NCI-H69 (cell line): ENCODE results near the gene PACC1.

Experiments used
- DNase-seq: peaks from one replicate; lab custom pipeline; 2025; lab: John Stamatoyannopoulos, UW

The PACC1 gene

DNA sequence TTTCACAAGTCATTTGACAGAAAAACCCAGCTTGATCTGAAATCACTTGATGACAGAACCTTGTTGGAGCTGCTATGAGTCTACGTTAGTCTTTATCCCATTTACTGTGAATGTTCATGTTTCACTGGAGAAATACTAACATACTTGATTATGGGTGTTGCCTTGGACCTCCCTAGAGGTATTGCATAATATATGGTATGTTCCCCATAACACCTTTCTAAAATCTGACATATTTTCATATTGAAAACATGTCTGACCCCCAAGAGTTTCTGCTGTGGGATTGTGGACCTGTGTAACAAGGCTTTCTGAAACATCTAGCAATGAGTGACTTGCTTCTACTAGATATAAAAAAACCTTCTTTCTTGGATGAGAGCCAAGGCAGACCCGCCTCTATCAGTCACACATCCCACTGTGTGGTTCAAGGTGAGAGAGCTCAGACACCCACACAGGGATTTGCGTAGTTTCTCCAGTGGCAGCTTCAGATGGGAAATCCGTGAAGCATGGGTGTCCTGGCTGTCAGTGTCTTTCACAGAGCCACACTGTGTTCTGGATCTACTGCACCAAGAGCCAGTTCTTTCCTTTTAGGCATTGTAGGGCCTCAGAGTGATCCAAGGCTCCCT is 22.6 kb upstream of the PACC1 start:
- peak; percentile 49 for DNase-seq

DNA sequence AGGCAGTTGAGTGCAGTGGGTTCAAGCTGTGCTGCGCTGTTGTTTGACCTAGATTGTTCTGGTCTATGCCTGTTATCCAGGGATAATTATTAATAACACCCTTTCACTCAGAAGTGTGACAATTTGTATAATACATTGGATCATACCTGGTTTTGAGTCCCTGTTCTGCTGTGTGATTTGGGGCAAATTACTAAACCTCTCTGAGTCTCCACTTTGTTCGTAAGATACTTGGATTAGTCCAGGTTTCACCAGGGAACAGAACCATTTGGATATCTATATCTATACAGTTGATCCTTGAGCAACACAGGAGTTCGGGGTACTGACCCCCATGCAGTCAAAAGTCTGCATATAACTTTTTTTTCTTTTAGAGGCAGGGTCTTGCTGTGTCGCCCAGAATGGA is 20.3 kb upstream of the PACC1 start:
- DNase-seq, result no peak

DNA sequence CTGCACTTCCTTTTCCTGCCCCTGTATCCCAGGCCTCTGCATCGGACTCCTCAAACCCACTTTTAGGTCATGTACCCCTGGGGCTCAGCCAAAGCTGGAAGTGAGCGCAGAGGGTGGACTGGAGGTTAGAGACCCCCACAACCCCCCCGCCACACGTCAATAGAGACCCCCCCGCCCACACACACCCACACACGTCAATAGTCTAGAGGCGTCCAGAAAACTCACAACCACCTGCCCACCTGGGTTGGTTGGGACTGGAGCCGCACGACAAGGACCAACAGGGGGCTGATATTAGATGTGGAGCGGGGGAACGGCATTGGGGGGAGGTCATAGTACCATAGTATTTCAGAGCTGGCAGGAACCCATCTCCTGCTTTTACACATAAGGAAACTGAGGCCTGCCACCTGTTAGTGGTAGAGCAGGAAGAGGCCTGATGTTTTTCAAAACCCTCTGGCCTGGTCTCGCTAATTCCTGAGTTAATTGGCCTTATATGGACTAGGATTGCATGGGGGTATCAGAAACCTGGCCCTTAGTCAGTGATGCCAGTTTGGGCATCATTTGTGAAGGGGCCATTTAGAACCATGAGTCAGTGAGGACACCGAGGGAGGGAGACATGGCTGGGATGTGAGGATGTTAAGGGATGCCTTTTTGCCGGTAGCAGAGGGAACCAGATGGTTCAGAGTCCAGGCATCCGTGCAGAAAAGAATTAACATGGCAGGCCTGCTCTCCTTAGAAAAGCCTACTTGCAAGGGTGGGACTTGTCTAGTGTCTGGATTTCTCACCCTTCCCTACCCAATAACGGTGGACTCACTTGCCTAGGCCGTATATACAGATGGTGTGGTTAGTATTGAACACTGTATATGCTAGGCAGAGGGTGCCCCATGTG is 19.1 kb upstream of the PACC1 start:
- peak; percentile 17 for DNase-seq

DNA sequence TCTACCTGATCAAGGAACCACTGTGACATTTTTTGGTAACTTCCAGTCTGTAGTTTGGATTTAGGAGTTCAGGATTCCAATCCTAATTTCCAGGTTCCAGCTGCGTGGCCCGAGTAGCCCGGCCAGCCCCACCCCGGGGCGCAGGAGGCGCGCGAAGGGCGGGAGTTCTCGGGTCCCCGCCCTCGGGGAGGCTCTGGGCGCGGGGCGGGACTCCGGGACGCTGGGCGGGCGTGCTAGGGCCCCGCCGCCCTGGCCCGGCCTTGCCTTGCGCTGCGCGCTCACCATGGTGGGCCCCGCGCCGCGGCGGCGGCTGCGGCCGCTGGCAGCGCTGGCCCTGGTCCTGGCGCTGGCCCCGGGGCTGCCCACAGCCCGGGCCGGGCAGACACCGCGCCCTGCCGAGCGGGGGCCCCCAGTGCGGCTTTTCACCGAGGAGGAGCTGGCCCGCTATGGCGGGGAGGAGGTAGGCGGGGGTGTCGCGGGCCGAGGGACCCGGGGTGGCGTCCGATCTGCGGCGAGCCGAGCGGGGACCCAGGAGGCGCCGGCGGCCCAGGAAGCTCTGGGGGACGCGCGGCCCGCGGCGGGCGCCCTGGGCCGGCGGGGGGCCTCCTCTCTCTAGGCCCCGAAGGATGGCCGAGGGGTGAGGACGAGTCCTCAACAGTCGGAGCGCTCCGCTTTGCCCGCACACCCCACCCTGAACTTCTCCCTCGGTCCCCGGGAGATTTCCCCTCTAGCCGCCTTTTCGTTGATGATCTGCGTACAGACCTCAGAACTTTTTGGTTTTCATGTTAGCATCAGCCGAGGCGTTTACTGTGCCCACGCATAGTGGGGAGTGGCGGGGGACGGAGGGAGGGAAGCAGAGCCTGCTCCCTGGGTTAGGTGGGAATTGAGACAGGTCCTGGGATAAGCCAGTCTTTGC is 18.2 kb upstream of the PACC1 start, which contains the start of gene NENF:
NENF (plus strand) TSS at position 260 of the 916 bp plus-strand sequence; CDS start at position 284, 24 bp downstream.
- peak; percentile 95 for DNase-seq

DNA sequence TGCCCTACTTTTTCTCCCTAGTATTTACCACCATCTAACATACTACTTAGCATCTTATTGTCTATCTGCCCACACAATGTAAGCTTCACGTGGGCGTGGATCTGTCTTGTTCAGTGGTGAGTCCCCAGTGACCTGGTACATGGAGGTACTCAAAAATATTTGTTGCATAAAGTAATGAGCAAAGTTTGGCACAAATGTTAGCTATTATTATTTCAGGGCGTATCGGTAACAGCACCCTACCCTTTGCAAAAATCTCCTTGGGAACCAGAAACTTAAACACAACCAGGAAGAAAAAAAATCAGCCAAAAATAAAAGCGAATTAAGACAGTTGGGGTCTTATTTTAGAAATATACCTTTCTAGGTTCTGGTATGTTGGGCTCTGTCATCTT is 17.6 kb upstream of the PACC1 start:
- peak; percentile 31 for DNase-seq

DNA sequence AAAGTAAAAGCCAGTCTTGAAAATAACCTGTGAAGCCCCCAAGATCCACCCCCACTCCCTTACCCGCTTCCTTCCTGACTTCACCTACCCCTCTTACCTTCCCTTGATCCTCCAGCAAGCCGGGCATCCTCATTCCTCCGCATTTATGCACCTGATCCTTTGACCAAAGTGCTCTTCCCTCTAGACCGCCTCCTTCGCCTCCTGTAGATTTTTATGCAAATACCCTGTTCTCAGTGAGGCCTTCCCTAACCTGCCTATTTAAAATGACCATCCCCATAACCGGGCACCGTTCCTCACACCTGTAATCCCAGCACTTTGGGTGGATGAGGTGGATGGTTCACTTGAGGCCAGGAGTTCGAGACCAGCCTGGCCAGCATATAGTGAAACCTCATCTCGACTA is 17.0 kb upstream of the PACC1 start:
- no peak for DNase-seq

DNA sequence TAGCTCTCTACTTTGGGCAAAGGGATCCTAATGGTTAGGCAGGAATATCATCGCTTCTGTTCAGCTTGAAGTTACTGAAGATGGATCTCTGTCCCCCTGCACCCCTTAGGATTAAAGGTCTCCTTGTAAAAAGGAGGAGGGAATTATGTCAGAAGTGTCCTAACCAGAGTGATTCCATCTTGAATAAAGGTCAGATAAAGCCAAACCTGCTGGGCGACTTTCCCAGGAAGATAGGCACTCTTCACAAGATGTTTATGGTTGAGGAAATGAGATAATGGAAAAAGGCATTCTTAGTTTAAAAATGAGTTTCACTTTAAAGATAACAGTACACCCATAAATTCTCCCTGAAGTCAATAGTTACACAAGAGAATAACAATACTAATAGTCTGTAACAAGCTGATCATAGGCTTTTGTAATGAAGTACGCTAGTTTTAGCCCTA is 16.3 kb upstream of the PACC1 start:
- no peak for DNase-seq

DNA sequence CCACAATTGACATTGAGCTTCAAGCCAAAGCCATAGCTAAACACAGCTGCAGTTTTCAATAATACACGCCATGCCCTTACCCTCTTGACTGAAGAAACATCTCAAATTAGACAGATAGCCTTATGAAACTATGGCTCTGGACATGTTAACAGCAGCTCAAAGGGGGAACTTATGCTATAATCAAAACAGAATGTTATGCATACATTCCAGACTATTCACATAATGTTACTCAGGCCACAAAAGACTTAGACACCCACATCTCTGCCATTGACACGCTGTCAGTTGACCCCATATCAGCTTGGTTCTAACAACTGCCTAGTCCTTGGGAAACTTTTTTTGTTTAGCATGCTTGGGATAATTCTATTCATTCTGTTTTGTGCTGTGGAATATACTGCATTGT is 15.7 kb upstream of the PACC1 start:
- DNase-seq, result no peak

DNA sequence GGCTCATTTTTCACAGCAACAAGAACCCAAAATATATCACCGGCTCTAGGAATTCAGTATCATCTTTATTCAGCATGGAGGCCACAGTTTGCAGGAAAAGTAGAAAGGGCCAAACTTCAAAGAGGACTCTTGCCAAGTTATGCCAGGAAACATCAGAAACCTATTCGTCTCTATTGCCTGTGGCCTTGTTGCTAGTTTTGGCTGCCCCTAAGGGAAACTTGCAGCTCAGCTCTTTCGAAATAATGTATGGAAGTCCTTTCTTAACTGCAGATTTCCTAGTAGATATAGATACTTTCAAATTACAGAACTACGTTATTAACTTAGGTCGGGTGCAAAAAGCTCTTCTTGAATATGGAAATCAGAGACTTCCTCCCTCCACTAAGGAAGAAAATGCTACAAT is 13.8 kb upstream of the PACC1 start:
- DNase-seq, result no peak

DNA sequence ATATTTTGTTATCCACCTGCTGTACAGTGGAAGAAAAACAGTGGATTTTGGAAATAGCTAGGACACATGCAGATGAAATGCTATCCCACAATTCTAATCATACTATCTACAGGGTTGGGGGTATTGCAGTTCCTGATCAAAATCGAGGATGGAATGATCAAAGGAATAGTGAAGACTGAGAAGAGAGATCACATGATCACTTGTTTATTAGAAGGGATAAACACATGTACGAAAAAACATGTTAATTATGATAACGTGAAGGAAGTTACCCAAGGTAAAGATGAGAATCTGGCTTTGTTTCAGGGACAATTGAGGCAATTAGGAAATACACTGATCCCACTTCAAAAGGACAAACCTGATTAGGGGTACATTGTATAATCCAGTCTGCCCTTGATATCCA is 9.2 kb upstream of the PACC1 start:
- no peak for DNase-seq

DNA sequence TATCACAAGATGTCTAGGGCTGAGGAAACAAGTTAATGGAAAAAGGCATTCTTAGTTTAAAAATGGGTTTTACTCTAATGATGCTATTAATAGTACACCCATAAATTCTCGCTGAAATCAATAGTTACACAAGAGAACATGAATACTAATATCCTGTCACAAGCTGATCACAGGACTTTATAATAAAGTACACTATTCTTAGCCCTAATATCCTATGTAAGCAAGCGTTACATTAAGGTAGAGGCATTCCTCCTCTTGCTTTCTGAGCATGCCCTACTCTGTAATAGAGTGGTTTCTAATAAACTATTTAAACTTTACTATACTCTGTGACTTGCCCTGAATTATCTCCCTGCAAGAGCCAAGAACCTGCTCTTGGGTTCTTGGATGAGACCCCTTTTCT is 6.5 kb upstream of the PACC1 start:
- no peak for DNase-seq

DNA sequence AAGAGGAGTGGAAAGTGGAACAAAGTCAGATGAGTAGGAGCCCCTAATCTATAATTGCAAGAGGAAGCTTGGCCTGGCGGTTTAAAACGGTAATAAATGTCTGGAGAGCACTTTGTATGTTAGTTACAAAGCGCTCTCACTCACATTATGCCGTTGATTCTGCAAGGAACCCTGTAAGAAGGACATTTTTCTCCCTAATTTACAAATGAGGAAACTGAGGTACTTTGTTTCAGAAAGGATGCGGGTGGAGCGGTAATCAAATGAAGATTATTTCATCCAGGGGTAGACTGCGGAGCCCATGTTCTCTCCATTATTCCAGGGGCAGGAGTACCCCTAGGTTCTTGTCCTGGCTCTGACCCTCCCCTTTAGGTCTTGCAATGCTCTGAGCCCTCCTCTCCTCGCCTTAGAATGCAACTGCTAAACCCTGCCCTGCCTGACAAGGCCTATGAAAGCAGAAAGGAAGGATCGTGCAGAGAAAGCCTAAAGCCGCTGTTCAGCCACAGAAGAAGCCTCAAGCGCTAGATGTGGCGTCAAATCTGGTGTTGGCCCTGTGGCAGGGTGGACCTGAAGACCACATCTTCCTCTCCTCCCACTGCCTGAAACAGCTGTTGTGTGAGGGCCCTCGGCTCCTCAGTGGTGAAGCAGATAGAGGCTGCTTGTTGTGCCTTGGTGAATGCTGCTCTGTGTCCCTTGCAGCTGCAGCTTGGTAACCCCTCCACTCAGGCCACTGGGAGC is 588 bp upstream of the PACC1 start:
- DNase-seq, result no peak

DNA sequence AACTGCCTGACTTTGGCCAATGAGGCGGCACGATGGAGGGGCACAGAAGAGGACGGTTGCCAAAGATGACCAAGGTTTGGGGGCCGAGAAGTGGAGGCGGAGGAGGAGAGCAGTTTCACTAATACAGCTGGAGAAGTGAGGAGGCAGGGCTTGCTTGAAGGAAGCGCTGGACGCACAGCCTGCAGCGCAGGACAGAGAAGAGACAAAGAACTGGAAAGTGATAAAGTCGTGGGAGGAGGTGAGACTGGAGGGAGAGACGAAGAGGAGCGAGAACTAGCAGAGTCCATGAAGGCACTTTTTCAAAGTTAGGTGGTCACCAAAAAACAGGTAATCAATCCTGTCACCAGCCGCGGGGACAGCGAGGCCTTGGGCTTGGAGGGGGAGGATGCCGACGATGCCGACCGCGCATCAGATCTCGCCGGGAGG is 771 bp downstream of the PACC1 start:
- no peak for DNase-seq

DNA sequence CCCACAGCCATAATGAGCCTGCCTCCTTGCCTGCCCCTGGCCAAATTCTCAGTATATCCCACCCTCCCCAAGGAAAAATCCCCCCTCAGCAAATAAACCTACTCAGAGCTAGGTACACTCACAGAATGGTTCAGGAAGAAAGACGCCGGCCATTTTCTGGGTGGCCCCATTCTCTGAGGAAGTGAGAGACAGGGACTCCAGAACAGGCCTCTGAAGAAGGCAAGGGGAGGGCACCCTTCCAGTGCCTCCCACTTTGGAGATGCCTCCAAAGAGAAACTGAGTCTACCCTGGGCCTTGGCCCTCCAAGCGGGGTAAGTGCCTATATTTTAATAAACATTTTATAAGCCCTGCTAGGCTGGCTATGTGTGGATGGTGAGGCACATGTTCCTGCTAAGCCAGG is 2.3 kb downstream of the PACC1 start:
- no peak for DNase-seq

DNA sequence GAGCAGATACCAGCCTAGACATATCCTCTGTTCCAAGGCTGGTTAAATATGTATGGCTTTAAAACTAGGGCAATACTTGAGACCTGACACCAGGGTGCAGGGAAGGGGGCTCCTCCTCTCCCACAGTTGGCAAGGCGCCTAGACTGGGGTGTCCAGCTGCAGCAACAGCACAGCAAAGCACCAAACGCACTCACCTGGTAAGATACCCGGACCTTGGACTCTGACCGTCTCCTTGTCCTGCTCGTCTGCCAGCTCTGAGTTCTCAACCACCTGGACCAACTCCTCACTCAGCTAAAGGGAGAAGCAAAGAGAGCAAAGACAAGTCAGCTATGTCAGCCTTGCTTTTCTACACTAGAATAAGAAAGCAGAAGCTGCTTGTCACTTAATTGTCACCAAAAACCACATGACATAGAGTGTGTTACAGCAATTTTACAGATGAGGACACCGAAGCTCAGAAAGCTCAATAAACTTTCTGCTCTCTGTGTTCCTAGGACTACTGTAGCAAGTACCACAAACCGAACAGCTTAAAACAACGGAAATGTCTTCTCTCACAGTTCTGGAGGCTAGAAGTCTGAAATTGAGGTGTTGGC is 4.4 kb downstream of the PACC1 start:
- no peak for DNase-seq

DNA sequence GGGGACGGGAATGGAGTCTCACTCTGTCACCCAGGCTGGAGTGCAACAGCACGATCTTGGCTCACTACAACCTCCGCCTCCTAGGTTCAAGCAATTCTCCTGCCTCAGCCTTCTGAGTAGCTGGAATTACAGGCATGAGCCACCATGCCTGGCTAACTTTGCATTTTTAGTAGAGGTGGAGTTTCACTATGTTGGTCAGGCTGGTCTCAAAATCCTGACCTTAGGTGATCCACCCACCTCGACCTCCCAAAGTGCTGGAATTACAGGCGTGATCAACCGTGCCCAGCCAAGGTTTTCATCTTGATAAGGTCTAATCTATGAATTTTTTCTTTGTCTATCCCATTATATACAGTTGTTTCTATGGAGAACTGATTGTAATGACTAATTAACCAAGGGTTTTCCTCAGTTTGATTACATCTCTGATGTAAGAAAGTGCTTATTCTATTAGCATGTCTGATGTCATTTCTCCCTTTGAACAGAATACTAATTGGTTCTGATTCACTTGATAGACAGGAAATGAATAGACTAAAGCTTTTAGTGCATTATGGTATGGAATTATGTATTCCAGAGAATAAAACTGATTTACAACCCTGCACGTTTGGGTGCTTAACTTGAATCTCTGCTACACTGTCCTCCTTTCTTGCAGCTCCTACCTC is 11.9 kb downstream of the PACC1 start:
- no peak for DNase-seq

DNA sequence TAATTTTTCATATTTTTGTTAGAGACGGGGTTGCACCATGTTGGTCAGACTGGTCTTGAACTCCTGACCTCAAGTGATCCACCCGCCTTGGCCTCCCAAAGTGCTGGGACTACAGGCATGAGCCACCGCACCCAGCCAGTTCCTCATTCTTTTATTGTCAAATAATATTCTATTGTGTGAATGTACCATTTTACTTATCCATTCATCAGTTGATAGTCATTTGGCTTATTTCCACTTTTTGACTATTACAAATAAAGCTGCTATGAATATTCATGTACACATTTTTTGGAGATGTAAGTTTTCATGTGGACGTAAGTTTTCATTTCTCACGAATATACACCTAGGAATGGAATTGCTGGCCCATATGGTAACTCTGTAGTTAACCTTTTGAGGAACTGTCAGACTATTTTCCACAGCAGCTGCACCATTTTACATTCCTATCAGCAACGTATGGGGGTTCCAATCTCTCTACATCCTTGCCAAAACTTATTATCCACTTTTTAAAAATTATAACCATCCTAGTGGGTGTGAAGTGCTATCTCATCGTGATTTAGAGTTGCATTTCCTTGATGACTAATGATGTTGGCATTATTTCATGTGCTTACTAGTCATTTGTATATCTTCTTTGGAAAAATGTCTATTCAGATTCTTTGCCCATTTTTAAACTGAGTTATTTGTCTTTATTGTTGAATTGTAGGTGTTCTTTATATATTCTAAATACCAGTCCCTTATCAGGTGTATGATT is 12.7 kb downstream of the PACC1 start:
- no peak for DNase-seq

DNA sequence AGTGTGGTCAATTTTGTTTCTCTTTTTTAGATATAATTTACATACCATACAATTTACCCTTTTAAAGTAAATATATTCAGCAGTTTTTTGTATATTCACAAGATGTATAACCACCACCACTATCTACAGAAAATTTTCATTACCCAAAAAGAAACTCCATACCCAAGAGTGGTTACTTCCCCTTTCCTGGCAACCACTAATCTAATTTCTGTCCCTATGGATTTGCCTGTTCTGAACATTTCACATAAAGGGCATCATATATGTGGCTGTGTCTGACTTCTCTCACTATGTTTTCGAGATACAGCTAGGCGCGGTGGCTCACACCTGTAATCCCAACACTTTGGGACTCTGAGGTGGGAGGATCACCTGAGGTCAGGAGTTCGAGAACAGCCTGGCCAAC is 13.6 kb downstream of the PACC1 start:
- no peak for DNase-seq

DNA sequence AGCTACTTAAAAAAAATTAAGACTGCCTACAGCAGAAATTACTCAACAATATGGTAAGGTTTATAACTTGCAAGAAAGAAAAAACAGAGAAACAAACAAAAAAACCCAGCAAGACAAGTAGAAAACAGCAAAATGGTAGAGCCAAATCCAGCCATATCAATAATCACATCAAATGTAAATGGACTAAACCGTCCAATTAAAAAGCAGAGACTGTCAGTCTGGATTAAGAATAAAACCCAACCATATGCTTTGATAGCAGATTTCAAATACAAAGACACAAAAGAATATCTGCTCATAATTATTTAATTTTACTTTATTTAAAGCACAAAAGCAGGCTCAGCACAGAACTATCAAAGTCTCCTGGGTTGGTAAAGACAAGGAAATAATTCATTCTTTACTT is 17.5 kb downstream of the PACC1 start:
- DNase-seq, result no peak

DNA sequence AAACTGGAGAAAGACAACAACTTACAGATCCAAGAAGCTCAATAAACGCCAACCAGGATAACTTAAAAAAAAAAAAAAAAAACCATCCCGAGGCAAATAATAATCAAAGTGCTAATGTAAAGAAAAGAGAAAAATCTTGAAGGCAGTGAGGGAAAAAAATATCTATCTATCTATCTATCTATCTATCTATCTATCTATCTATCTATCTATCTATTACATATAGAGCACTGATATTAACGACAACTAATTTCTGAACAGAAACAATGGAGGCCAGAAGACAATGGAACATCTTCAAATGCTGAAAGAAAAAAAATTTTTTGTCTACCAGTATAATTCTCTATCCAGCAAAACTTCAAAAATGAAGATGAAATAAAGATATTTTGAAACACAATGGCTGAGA is 18.0 kb downstream of the PACC1 start:
- no peak for DNase-seq
